ENCODE measurements around the gene ELOVL5.

ELOVL5 gene

GRCh38 chr6:53236241-53236640 is 112.5 kb downstream of the ELOVL5 start:
- no peak for DNase-seq

GRCh38 chr6:53235508-53235907 is 113.2 kb downstream of the ELOVL5 start:
- DNase-seq, result no peak

- DNase-seq, result no peak
Measured at GRCh38 chr6:53233309-53233708, 115.4 kb downstream of the ELOVL5 start.

GRCh38 chr6:53230775-53231467 is 117.8 kb downstream of the ELOVL5 start:
- DNase-seq, result no peak

- DNase-seq, result no peak
Measured at GRCh38 chr6:53227847-53228246, 120.9 kb downstream of the ELOVL5 start.

- DNase-seq, result no peak
Measured at GRCh38 chr6:53220605-53221004, 128.1 kb downstream of the ELOVL5 start.
